ENCODE measurements around the gene TLK1.
"Not testable (repeated sequence)": the region's sequence is repeated elsewhere in the genome, so short reads cannot be mapped to it uniquely, and the experiment has no call there.

The TLK1 gene

DNA sequence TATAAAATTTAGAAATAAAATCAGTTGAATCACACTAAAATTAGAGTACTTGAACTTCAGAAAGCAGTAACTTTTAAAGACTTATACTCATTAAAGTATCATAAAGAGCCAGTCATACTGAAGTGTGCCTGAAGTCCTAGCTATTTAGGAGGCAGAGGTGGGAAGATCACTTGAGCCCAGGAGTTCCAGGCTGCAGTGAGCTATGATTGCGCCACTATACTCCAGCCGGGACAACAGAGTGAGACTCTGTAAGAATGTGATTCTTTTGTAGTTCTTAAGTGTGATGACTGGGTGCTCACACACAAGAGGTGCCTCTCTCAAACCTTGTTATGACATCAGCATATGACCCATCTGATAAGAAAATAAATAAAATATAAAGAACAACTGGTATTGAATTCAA is 14.6 kb downstream of the TLK1 start:
- no peak for DNase-seq (ENCODE audit: insufficient read length, low spot score)
- FAIRE-seq, result no peak

DNA sequence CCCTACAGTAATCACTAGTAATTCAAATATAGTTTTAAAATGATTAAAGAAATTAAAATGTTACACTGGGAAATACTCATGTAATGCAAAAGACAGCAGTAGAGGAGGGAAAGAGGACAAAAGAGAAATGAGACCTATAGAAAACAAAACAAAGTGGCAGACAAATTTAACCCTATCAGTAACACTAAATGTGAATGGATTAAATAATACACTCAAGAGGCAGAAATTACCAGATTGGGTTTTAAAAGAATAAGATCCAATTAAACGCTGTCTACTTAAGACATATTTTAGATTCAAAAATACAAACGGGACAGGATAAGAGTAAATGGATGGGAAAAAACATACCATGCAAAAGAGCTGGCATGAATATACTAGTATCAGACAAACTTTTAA is 17.0 kb downstream of the TLK1 start:
- FAIRE-seq, result no peak

DNA sequence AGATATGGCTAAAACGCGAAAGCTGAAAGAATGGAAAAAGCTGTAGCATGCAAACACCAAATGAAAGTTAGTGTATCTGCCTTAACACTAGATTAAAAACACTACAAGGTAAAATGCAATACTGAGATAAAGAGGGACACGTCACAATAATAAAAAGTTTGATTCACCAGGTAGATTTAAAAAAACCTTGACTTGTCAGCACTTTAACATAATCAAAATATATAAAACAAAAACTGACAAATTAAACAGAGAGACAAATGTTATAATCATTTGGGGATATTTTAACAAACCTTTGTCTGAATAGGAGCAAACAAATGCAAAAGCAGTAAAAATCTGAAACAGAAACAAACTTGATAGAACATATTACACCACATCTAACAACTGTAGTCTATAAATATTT is 18.3 kb downstream of the TLK1 start:
- no peak for DNase-seq (ENCODE audit: insufficient read length, low spot score)
- FAIRE-seq, result peak; percentile 44

More for the DNA sequence above, 17.0 kb downstream of the TLK1 start:
- DNase-seq (ENCODE audit: insufficient read length, low spot score), result no peak

- FAIRE-seq (peak; percentile 72), DNase-seq (ENCODE audit: insufficient read length, low spot score) (no peak)
These were observed 19.4 kb downstream of the TLK1 start for GRCh38 chr2:171141320-171141719.

DNA sequence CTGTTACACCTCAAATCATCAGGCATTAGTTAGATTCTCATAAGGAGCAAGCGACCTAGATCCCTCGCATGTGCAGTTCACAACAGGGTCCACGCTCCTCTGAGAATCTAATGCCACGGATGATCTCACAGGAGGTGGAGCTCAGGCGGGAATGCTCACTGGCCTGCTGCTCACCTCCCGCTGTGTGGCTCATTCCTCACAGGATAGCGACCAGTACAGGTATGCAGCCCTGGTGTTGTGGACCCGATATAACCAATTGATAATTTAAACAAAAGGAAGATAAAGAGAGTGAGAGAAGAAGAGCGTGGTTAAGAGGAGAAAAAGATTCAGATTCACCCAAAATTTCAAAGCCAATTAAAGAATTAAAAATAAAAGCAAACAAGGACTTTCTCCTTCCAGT is 20.8 kb downstream of the TLK1 start:
- DNase-seq (ENCODE audit: insufficient read length, low spot score), result no peak
- FAIRE-seq, result peak; percentile 33

DNA sequence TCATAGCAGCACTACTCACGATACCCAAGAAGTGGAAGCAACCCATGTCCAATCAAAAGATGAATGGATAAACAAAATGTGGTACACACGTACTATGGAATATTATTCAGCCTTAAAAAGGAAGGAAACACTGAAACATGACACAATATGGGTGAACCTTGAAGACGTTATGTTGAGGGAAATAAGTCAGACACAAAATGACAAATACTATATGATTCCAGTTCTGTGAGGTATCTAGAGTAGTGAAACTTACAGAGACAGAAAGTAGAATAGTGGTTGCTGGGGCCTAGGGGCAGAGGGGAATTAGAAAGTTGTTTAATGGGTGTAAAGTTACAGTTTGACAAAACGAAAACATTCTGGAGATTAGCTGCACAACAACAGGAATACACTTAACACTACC is 24.7 kb downstream of the TLK1 start:
- FAIRE-seq (peak; percentile 96), DNase-seq (ENCODE audit: insufficient read length, low spot score) (no peak)

DNA sequence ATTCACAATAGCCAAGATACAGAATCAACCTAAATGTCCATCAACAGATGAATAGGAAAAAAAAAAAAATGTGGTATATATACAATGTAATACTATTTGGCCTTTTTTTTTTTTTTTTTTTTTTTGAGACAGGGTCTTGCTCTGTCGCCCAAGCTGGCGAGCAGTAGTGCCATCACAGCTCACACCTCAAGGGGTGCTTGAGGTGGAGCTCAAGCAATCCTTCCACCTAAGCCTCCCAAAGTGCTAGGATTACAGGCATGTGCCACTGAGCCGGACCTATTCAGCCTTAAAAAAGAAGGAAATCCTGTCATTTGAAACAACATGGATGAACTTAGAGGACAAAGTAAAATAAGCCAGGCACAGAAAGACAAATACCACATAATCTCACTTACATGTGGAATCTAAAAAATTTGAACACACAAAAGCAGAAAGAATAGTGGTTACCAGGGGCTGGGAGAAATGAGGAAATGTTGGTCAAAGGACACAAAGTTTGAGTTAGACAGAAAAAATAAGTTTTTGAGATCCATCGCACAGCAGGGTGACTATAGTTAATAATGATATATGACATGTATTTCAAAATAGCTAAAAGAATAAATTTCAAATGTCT is 26.0 kb downstream of the TLK1 start:
- FAIRE-seq, result no peak
- DNase-seq (ENCODE audit: insufficient read length, low spot score), result no peak

DNA sequence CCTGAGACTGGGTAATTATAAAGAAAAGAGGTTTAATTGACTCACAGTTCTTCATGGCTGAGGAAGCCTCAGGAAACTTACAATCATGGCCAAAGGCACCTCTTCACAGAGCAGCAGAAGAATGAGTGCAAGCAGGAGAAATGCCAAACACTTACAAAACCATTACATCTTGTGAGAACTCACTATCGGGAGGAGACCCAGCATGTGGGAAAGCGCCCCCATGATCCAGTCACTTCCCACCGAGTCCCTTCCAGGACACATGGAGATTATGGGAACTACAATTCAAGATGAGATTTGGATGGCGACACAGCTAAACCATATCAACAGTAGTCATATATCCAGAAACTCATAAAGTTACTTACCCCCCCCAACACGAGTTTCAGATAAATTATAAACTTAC is 28.6 kb downstream of the TLK1 start:
- DNase-seq (ENCODE audit: insufficient read length, low spot score) (no peak), FAIRE-seq (no peak)

GRCh38 chr2:171128461-171128860 is 32.2 kb downstream of the TLK1 start:
- DNase-seq (ENCODE audit: insufficient read length, low spot score) (no peak), FAIRE-seq (no peak)

DNA sequence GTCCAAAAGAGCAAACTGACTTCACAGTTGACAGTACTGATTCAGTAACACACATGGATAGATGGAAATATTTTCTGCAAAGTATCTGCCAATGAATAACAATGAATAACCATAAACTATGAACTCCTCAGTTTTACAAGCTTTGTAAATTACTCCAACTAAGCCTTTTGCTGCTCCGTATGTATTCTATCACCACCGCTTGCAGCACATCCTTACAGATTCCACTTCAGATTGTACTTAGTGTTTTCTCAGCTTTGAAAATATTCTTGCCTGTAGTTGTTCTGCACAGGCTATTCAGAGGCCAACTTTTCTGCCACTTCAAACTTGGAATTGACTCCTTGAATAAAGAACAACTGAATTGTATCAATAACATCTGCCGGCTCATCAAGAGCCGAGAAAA is 36.2 kb downstream of the TLK1 start:
- DNase-seq (ENCODE audit: insufficient read length, low spot score), result no peak
- FAIRE-seq, result no peak

DNA sequence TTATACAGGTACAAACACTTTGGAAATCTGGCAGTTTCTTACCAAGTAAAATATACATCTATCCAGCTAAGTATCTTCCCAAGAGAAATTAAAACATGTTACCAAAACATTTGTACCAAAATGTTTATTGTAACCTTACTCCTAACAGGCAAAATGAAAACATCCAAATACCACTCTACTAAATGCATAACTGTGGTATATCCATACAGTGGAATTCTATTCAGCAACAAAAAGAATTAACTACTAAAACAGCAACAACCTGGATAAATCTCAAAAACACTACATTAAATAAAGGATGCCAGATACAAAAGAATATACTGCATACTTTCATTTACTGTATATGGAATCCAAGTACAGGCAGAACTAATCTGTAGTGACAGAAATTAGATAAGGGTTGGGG is 51.1 kb downstream of the TLK1 start:
- FAIRE-seq, result no peak
- DNase-seq (ENCODE audit: insufficient read length, low spot score), result no peak

DNA sequence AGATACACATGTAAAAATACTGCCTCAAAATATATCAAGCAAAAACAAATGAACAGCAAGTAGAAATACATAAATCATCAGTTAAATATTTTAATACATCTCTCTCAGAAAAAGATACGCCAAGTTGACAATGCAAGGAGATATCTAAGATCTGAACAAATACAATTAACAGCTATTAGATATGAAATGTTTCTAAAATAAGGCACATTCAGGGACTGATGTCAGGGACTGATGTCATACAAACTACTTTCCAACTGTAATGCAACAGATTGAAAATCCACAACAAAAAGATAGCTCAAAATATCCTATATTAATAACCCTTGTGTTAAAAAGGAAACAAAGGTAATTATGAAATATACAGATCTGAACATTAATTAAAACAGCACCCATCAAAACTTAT is 51.7 kb downstream of the TLK1 start:
- DNase-seq (ENCODE audit: insufficient read length, low spot score), result no peak
- FAIRE-seq, result no peak

- DNase-seq (ENCODE audit: insufficient read length, low spot score) (no peak), FAIRE-seq (no peak)
These were observed 52.9 kb downstream of the TLK1 start for GRCh38 chr2:171107803-171108202.

GRCh38 chr2:171104379-171104778 is 56.3 kb downstream of the TLK1 start:
- FAIRE-seq (no peak), DNase-seq (ENCODE audit: insufficient read length, low spot score) (no peak)

DNA sequence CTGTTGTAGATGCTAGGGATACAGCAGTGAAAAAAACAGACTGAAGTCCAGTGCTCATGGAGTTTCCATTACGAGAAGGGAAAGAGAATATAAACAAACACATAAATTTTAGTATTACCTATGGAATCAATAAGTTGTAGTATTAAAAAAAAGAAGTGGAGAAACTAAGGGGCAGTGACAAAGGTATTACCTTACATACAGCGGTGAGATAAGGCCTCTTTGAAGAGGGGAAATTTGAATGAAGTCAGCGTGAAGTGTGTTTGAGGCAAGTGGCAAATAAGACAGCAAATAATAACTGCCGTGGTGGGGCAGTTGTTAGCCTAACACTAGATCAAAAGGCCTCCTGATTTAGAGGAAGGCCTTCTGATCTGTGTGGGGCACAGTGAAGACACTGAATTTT is 57.9 kb downstream of the TLK1 start:
- FAIRE-seq (no peak), DNase-seq (ENCODE audit: insufficient read length, low spot score) (no peak)

GRCh38 chr2:171100370-171100769 is 60.3 kb downstream of the TLK1 start:
- FAIRE-seq (no peak), DNase-seq (ENCODE audit: insufficient read length, low spot score) (no peak)

DNA sequence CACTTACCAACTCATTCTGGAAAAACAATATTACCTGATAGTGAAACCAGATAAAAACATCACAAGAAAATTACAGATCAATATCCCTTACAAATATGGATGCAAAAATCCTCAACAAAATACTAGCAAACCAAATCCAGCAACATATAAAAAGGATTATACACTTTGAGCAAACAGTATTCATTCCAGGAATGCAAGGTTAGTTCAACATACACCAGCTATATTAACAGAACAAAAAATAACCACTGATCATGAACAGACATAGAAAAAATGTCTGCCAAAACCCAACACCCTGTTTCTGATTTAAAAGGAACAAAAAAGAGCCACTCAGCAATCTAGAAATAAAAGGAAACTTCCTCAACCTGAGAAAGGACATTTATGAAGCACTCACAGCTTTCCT is 62.1 kb downstream of the TLK1 start:
- DNase-seq (ENCODE audit: insufficient read length, low spot score), result no peak
- no peak for FAIRE-seq

DNA sequence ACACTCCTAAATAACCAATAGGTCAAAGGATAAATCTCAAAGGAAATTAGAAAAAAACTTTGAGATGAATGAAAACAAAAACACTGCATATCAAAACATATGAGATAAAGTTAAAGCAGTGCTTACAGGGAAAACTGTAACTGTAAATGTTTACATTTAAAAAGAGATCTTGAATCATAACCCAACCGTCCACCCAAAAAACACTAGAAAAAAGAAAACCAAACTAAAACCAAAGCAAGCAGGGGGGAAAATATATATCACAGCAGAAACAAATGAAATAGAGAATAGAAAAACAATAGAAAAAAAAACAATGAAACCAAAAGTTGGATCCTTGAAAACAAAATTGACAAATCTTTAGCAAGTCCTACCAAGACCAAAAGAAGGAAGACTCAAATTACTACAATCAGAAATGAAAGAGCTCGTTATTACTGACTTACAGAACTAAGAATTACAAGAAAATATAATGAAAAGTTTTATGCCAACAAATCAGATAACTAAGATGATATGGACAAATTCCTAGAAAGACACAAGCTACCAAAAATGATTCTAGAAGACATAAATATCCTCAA is 65.6 kb downstream of the TLK1 start:
- FAIRE-seq (peak; percentile 88), DNase-seq (ENCODE audit: insufficient read length, low spot score) (no peak)

GRCh38 chr2:171091517-171091916 is 69.2 kb downstream of the TLK1 start:
- FAIRE-seq; DNase-seq (ENCODE audit: insufficient read length, low spot score): not testable (repeated sequence)

- DNase-seq (ENCODE audit: insufficient read length, low spot score) (no peak), FAIRE-seq (no peak)
These were observed 71.2 kb downstream of the TLK1 start for GRCh38 chr2:171089489-171089888.

DNA sequence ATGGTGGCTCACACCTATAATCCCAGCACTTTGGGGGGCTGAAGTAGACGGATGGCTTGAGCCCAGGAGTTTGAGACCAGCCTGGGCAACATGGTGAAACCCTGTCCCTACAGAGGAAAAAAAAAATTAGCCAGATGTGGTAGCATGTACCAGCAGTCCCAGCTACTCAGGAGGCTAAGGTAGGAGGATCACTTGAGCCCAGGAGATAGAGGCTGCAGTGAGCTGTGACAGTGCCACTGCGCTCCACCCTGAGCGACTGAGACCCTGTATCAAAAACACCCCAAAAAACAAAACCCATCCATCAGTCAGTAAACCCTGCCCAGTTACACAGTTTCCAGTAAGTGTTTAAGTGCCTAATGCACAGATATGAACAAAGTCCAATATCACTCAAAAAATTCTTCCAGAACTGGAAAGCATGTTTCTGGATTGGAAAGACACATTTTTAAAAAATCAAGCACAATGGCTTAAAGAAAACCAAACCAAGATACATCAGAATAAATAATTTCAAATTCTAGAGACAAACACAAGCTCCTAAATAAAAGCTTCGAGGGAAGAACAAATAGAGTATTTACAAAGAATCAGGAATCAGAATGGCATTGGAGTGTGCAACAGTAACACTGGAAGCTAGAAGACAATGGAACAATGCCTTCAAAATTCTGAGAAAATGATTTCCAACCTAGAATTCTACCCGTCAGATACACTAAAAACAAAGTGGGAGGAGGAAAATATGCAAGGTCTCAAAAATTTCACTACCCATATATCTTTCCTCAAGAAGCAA is 72.4 kb downstream of the TLK1 start:
- DNase-seq (ENCODE audit: insufficient read length, low spot score), result no peak
- FAIRE-seq, result peak; percentile 60

DNA sequence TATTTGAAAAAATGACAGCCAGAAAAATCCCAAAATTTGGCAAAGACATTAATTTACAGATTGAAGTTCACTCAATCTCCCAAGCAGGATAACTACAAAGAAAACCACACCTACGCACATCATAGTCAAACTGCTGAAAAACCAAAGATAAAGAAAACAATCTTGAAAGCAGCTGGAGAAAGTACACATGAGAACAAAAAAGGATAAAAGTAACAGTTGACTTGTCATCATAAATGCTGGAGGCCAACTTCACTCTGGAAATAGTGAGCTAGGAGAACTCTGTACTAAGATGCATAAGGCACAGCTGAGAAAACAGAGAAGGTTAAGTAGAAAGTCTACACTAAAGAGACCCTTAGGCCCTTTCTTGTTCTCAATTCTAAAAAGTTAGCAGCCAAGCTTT is 73.1 kb downstream of the TLK1 start:
- DNase-seq (ENCODE audit: insufficient read length, low spot score), result no peak

More for the DNA sequence above, 73.1 kb downstream of the TLK1 start:
- FAIRE-seq, result no peak

All from GM19239 (cell line).